HepG2 (cell line): ENCODE data around the gene TBX10. TPM values are rescaled to one million over a fixed set of nuclear protein-coding genes. Genes with fewer than 3 reads are reported as not detected.

ENCODE experiments used
- ELF1 ChIP-seq: sonication (generic); formaldehyde crosslinking; IDR thresholded peaks from 2 replicates; pipeline ENCODE4 v1.4.0; 2020; ENCODE audit warnings: missing genetic modification reagents
- HMG20B ChIP-seq: conservative IDR thresholded peaks from 2 replicates; pipeline ENCODE4 v1.6.1; 2016; ENCODE audit warnings: missing genetic modification reagents, missing compliant biosample characterization
- KAT8 ChIP-seq: IDR thresholded peaks from 2 replicates; pipeline ENCODE4 v1.6.1; 2016; ENCODE audit warnings: missing genetic modification reagents, missing compliant biosample characterization
- MZF1 ChIP-seq: sonication (generic); formaldehyde crosslinking; IDR thresholded peaks from 2 replicates; pipeline ENCODE4 v1.8.1; 2023; ENCODE audit warnings: mild to moderate bottlenecking, missing genetic modification reagents, borderline replicate concordance
- NFATC3 ChIP-seq: sonication (generic); formaldehyde crosslinking; IDR thresholded peaks from 2 replicates; pipeline ENCODE4 v1.5.1; 2020; ENCODE audit warnings: mild to moderate bottlenecking, missing genetic modification reagents
- THAP11 ChIP-seq: IDR thresholded peaks from 2 replicates; pipeline ENCODE4 v1.6.1; 2016; ENCODE audit warnings: missing biosample characterization, missing genetic modification reagents
- THYN1 ChIP-seq: sonication (generic); formaldehyde crosslinking; IDR thresholded peaks from 2 replicates; pipeline ENCODE4 v1.8.1; 2023; ENCODE audit warnings: low read depth, mild to moderate bottlenecking, moderate library complexity, missing genetic modification reagents, borderline replicate concordance
- ZBTB21 ChIP-seq: sonication (generic); formaldehyde crosslinking; IDR thresholded peaks from 2 replicates; pipeline ENCODE4 v1.4.0; 2020; ENCODE audit warnings: missing genetic modification reagents
- ZBTB38 ChIP-seq: sonication (generic); formaldehyde crosslinking; IDR thresholded peaks from 2 replicates; pipeline ENCODE4 v1.5.1; 2020; ENCODE audit warnings: mild to moderate bottlenecking, missing genetic modification reagents
- ZFP90 ChIP-seq: sonication (generic); formaldehyde crosslinking; IDR thresholded peaks from 2 replicates; pipeline ENCODE4 v1.8.0; 2022; ENCODE audit warnings: missing genetic modification reagents, mild to moderate bottlenecking, inconsistent platforms, borderline replicate concordance
- ZNF296 ChIP-seq: sonication (generic); formaldehyde crosslinking; conservative IDR thresholded peaks from 2 replicates; pipeline ENCODE4 v1.5.0; 2020; ENCODE audit warnings: mild to moderate bottlenecking, missing genetic modification reagents
- polyA plus RNA-seq, 8 experiments: library from polyadenylated mRNA; depleted of rRNA in 3 of 8; stranded (reverse) in 7 of 8; unstranded in 1 of 8; fragments of >200 nt; fragmentation: Illumina TruSeq in 4 of 8; extraction: Trizol in 4 of 8; gene quantifications; 2 replicates each; pipeline versions ENCODE4 v1.2.1 to v1.2.3, GENCODE V29; 2011 to 2016; ENCODE audit warnings: low read depth in 4 of 8, missing spikeins in 1 of 8, mixed read lengths in 1 of 8; ENCODE audit not compliant: insufficient read depth in 1 of 8
- total RNA-seq, 5 experiments: library from RNA; depleted of rRNA; stranded (reverse); fragments of >200 nt; fragmentation: Illumina TruSeq; extraction: Trizol; gene quantifications; 2 replicates each; pipeline ENCODE4 v1.2.3, GENCODE V29; 2016; ENCODE audit warnings: low read depth in 1 of 5
- TF ChIP-seq, protein P1 (sequence below), 2 experiments: IDR thresholded peaks; 2 replicates each; pipeline ENCODE4 v1.6.1; 2011 to 2012; ENCODE audit warnings: low read length in 2 of 2, borderline replicate concordance in 1 of 2, low read depth in 1 of 2, mild to moderate bottlenecking in 1 of 2, moderate library complexity in 1 of 2
- TF ChIP-seq, protein P2 (sequence below): sonication (generic); formaldehyde crosslinking; IDR thresholded peaks from 2 replicates; pipeline ENCODE4 v1.4.0; 2020; ENCODE audit warnings: mild to moderate bottlenecking, missing genetic modification reagents
- TF ChIP-seq, protein P3 (sequence below): IDR thresholded peaks from 2 replicates; pipeline ENCODE4 v1.6.1; 2016; ENCODE audit warnings: missing genetic modification reagents, missing compliant biosample characterization
- TF ChIP-seq, protein P4 (sequence below): sonication (generic); formaldehyde crosslinking; IDR thresholded peaks from 2 replicates; pipeline ENCODE4 v1.8.1; 2023; ENCODE audit warnings: missing genetic modification reagents, mild to moderate bottlenecking, borderline replicate concordance
- TF ChIP-seq, protein P5 (sequence below): sonication (generic); formaldehyde crosslinking; IDR thresholded peaks from 2 replicates; pipeline ENCODE4 v1.5.0; 2020; ENCODE audit warnings: missing genetic modification reagents
- TF ChIP-seq, protein P6 (sequence below): sonication (generic); formaldehyde crosslinking; IDR thresholded peaks from 2 replicates; pipeline ENCODE4 v1.5.0; 2020; ENCODE audit warnings: mild to moderate bottlenecking, missing genetic modification reagents

The TBX10 gene
- total and polyA plus RNA-seq, 2 of the 13 experiments (the other 11 are each of a cell fraction or from before 2014, with no cell fraction given): 0.27 to 1.7 TPM

DNA sequence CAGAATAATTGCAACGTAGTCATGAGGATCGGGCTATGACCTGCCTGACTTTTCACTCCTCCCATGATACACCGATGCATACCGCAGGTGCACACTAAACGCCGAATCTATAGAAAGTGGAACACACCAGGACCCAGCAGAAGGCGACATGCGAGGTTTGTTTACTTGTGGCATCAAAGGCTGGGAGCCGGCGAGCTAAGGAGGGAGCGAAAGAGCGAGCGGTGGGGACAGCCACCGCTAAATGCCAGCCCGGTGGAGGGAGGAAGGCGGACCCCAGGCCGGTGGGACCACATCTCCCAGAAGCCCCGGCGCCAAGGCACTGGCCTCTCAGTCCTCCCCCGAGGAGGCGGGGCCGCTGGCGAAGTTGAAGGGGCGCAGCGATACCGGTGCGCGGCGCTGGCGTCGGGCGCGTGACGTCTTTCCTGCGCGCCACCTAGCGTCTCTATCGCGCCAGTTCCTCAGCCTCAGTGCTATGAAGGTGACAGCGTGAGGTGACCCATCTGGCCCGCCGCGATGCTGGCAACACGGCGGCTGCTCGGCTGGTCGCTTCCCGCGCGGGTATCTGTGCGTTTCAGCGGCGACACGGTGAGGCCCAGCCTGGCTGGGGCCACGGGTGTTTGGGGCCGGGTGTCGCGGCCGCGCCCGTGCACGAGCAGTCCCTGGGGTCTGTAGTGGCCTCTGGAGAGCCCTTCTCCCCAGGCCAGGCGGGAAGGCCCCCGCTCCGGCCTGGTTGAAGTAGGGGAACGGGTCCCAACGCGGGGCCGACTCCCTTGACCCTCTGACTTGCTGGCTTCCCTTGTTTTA lies 32.9 kb downstream of the TBX10 start, which contains the start of gene NDUFV1 (continued):
- TF ChIP-seq, protein P1, sequence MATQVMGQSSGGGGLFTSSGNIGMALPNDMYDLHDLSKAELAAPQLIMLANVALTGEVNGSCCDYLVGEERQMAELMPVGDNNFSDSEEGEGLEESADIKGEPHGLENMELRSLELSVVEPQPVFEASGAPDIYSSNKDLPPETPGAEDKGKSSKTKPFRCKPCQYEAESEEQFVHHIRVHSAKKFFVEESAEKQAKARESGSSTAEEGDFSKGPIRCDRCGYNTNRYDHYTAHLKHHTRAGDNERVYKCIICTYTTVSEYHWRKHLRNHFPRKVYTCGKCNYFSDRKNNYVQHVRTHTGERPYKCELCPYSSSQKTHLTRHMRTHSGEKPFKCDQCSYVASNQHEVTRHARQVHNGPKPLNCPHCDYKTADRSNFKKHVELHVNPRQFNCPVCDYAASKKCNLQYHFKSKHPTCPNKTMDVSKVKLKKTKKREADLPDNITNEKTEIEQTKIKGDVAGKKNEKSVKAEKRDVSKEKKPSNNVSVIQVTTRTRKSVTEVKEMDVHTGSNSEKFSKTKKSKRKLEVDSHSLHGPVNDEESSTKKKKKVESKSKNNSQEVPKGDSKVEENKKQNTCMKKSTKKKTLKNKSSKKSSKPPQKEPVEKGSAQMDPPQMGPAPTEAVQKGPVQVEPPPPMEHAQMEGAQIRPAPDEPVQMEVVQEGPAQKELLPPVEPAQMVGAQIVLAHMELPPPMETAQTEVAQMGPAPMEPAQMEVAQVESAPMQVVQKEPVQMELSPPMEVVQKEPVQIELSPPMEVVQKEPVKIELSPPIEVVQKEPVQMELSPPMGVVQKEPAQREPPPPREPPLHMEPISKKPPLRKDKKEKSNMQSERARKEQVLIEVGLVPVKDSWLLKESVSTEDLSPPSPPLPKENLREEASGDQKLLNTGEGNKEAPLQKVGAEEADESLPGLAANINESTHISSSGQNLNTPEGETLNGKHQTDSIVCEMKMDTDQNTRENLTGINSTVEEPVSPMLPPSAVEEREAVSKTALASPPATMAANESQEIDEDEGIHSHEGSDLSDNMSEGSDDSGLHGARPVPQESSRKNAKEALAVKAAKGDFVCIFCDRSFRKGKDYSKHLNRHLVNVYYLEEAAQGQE (IDR thresholded peaks at IDR 0.05; ENCODE audit: borderline replicate concordance in 1 of 2, low read depth in 1 of 2, low read length in 2 of 2): no peak; a peak in 1 of 4 replicates
- TF ChIP-seq KAT8 (CRISPR knock-in tag): peak; percentile 98
- TF ChIP-seq, protein P2, sequence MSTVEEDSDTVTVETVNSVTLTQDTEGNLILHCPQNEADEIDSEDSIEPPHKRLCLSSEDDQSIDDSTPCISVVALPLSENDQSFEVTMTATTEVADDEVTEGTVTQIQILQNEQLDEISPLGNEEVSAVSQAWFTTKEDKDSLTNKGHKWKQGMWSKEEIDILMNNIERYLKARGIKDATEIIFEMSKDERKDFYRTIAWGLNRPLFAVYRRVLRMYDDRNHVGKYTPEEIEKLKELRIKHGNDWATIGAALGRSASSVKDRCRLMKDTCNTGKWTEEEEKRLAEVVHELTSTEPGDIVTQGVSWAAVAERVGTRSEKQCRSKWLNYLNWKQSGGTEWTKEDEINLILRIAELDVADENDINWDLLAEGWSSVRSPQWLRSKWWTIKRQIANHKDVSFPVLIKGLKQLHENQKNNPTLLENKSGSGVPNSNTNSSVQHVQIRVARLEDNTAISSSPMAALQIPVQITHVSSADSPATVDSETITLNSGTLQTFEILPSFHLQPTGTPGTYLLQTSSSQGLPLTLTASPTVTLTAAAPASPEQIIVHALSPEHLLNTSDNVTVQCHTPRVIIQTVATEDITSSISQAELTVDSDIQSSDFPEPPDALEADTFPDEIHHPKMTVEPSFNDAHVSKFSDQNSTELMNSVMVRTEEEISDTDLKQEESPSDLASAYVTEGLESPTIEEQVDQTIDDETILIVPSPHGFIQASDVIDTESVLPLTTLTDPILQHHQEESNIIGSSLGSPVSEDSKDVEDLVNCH (CRISPR knock-in tag): no peak
- peak; percentile 77; the same call in 1 of the 2 replicates for TF ChIP-seq MZF1 (CRISPR knock-in tag)
- peak; percentile 79 for TF ChIP-seq ELF1 (CRISPR knock-in tag)
- TF ChIP-seq, protein P3, sequence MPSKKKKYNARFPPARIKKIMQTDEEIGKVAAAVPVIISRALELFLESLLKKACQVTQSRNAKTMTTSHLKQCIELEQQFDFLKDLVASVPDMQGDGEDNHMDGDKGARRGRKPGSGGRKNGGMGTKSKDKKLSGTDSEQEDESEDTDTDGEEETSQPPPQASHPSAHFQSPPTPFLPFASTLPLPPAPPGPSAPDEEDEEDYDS (CRISPR knock-in tag): peak; percentile 79
- TF ChIP-seq THAP11 (CRISPR knock-in tag): peak; percentile 98
- TF ChIP-seq HMG20B (CRISPR knock-in tag): no peak
- TF ChIP-seq, protein P4, sequence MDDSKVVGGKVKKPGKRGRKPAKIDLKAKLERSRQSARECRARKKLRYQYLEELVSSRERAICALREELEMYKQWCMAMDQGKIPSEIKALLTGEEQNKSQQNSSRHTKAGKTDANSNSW (CRISPR knock-in tag): no peak
- TF ChIP-seq THYN1 (CRISPR knock-in tag): no peak
- TF ChIP-seq NFATC3 (CRISPR knock-in tag): 0 out of 2 replicates have a peak, but pooled peaks have one; percentile 16
- peak; percentile 41; the same call in 1 of the 2 replicates for TF ChIP-seq ZBTB38 (CRISPR knock-in tag)
- TF ChIP-seq, protein P5, sequence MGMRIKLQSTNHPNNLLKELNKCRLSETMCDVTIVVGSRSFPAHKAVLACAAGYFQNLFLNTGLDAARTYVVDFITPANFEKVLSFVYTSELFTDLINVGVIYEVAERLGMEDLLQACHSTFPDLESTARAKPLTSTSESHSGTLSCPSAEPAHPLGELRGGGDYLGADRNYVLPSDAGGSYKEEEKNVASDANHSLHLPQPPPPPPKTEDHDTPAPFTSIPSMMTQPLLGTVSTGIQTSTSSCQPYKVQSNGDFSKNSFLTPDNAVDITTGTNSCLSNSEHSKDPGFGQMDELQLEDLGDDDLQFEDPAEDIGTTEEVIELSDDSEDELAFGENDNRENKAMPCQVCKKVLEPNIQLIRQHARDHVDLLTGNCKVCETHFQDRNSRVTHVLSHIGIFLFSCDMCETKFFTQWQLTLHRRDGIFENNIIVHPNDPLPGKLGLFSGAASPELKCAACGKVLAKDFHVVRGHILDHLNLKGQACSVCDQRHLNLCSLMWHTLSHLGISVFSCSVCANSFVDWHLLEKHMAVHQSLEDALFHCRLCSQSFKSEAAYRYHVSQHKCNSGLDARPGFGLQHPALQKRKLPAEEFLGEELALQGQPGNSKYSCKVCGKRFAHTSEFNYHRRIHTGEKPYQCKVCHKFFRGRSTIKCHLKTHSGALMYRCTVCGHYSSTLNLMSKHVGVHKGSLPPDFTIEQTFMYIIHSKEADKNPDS (CRISPR knock-in tag): no peak; the same call in 1 of the 2 replicates
- peak; percentile 85 for TF ChIP-seq ZBTB21 (CRISPR knock-in tag)
- TF ChIP-seq ZFP90: peak; percentile 68; the same call in 1 of the 2 replicates
- TF ChIP-seq ZNF296 (CRISPR knock-in tag): no peak
- TF ChIP-seq, protein P6, sequence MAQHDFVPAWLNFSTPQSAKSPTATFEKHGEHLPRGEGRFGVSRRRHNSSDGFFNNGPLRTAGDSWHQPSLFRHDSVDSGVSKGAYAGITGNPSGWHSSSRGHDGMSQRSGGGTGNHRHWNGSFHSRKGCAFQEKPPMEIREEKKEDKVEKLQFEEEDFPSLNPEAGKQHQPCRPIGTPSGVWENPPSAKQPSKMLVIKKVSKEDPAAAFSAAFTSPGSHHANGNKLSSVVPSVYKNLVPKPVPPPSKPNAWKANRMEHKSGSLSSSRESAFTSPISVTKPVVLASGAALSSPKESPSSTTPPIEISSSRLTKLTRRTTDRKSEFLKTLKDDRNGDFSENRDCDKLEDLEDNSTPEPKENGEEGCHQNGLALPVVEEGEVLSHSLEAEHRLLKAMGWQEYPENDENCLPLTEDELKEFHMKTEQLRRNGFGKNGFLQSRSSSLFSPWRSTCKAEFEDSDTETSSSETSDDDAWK (CRISPR knock-in tag): no peak
